Heart left ventricle (tissue), 16 donors: ENCODE measurements around the gene HMSD. TPM values are rescaled to one million over a fixed set of nuclear protein-coding genes. Genes with fewer than 3 reads are reported as not detected.
"Not testable (repeated sequence)": the region's sequence is repeated elsewhere in the genome, so short reads cannot be mapped to it uniquely, and the experiment has no call there.

Source experiments
- ATAC-seq, 4 donors: fragments of 200-7000 bp; cut with Tn5 transposase; one replicate each; pipeline ENCODE4 v1.9.1; 2020 to 2022; ENCODE audit warnings: moderate library complexity in 4 of 4, mild to moderate bottlenecking in 3 of 4, moderate number of reproducible peaks in 1 of 4
- DNase-seq, 5 donors: peaks; one replicate each; pipeline ENCODE4 v3.0.0-alpha.2; 2020
- H3K27ac ChIP-seq, 12 donors: fragments of 200-600 bp; sonication (generic) in 4 of 12; one replicate each; pipeline versions ENCODE4 v1.5.0 to v1.8.0; 2016 to 2022; ENCODE audit warnings: mild to moderate bottlenecking in 2 of 12
- H3K27me3 ChIP-seq, 9 donors: fragments of 200-600 bp; sonication (generic) in 2 of 9; one replicate each; pipeline versions ENCODE4 v1.5.1 to v1.8.0; 2016 to 2022; ENCODE audit warnings: mild to moderate bottlenecking in 3 of 9
- H3K36me3 ChIP-seq, 9 donors: fragments of 200-600 bp; sonication (generic) in 2 of 9; one replicate each; pipeline versions ENCODE4 v1.5.0 to v1.8.0; 2018 to 2022; ENCODE audit warnings: mild to moderate bottlenecking in 2 of 9
- H3K4me1 ChIP-seq, 12 donors: fragments of 200-600 bp; sonication (generic) in 4 of 12; one replicate each; pipeline versions ENCODE4 v1.5.0 to v1.8.0; 2016 to 2022; ENCODE audit warnings: mild to moderate bottlenecking in 3 of 12
- H3K4me3 ChIP-seq, 12 donors: fragments of 200-600 bp; sonication (generic) in 4 of 12; one replicate each; pipeline versions ENCODE4 v1.5.0 to v1.8.0; 2017 to 2022; ENCODE audit warnings: mild to moderate bottlenecking in 9 of 12, moderate library complexity in 4 of 12
- H3K9me3 ChIP-seq, 12 donors: fragments of 200-600 bp; sonication (generic) in 4 of 12; one replicate each; pipeline versions ENCODE4 v1.5.0 to v1.8.0; 2016 to 2022; ENCODE audit warnings: mild to moderate bottlenecking in 1 of 12
- CTCF ChIP-seq, 12 donors: fragments of 200-600 bp; sonication (generic) in 4 of 12; IDR thresholded peaks; one replicate each; pipeline versions ENCODE4 v1.5.0 to v1.8.0; 2018 to 2022; ENCODE audit warnings: antibody characterized with exemption in 12 of 12, mild to moderate bottlenecking in 5 of 12
- POLR2A ChIP-seq, 2 donors: fragments of 450-650 bp; IDR thresholded peaks; one replicate each; pipeline ENCODE4 v1.6.1; 2017; ENCODE audit warnings: antibody characterized with exemption in 2 of 2, mild to moderate bottlenecking in 2 of 2, moderate library complexity in 2 of 2
- WGBS, 4 donors: extraction: QIAGEN DNeasy Blood & Tissue Kit in 2 of 4; methylation state at CpG; one replicate each; pipeline versions ENCODE4 v1.1.5 to v1.1.7; 2013 to 2018; 5-methylcytosine and 5-hydroxymethylcytosine counted together
- intact Hi-C, 10 donors: fragments of 100-400 bp; cut with DNase I; formaldehyde crosslinking; loops; one replicate each; pipeline versions ENCODE4 v1.11.1 to v1.14.2; 2022
- polyA plus RNA-seq, 2 donors: library from polyadenylated mRNA; stranded (reverse); fragments of 200-250 nt; gene quantifications; one replicate each; pipeline ENCODE4 v1.2.3, GENCODE V29; 2013
- total RNA-seq, 9 donors: library from RNA; depleted of rRNA in 2 of 9; stranded (reverse); fragments of >200 nt in 2 of 9; fragmentation: NEBNext Ultra II Directional in 3 of 9; extraction: Animal tissue kit (Norgen Biotek cat#: 25700) in 3 of 9; gene quantifications; one replicate each; pipeline versions ENCODE4 v1.1.0 to v1.2.4, GENCODE V29; 2016 to 2023
- donor health status: ischemic (EF 13 %, LVEDD 7.1; RV severe dilation, severe dysfunction).
- donor health status: healthy with polysubstance abuse.
- donor health status: DM: no; HTN: yes; CAD: no.
- donor health status: DM: no; HTN: no; CAD: no.
- donor health status: ischemic (EF 25% LVEDD 6.9; RV normal size, moderate dysfunction).
- donor health status: ischemic (EF 25% LVEDD 5.7; RV mildly dilated, moderate dysfunction).
- donor health status: healthy.
- donor health status: DM: yes; HTN: yes; CAD: no.
- donor health status: ischemic (EF 35%, LVEDD 5.7; RV mildly dilated, moderate dysfunction).
- donor health status: nonischemic (EF 11% LVEDD 7.7; RV severe dilation, severe dysfunction).
- donor health status: DM: yes; HTN: yes; CAD: no.
- donor health status: PGD.
- donor health status: ischemic (EF 29% LVEDD 5.4; RV normal size, mild dysfunction).
- donor health status: nonischemic (EF 23%, LVEDD 6.1; RV moderate dilation, normal function).

HMSD gene
- total and polyA plus RNA-seq, 11 donors, result 0.33 to 1.3 (median 0.43) TPM; not detected in 8

- Histone ChIP-seq H3K9me3 (no peaks in the 10 kb centered on the region), H3K36me3 (no peaks in the 10 kb centered on the region), H3K4me1 (peaks cover 0 to 7% (median 0%) of the 10 kb centered on the region in 12 donors), H3K27me3 (no peaks in the 10 kb centered on the region), H3K27ac (no peak overlapping the region), H3K4me3 (no peak overlapping the region)
- TF ChIP-seq POLR2A (IDR thresholded peaks at IDR 0.05), result no peak
- TF ChIP-seq CTCF (IDR thresholded peaks at IDR 0.05), result no peak
- intact Hi-C loops, result no loop called here
- 78 to 84% (median 79%) methylated on average over 5 of the region's 5 CpGs for WGBS, 4 donors
- DNase-seq (no peak), ATAC-seq (no peak)
Measured at GRCh38 chr18:63917817-63918216, 31.3 kb upstream of the HMSD start.

GRCh38 chr18:63922049-63922448, 27.1 kb upstream of the HMSD start:
- DNase-seq, result no peak
- Histone ChIP-seq H3K27ac (no peak overlapping the region), H3K9me3 (no peaks in the 10 kb centered on the region), H3K4me3 (no peak overlapping the region), H3K36me3 (no peaks in the 10 kb centered on the region), H3K27me3 (peaks cover 0 to 7% (median 0%) of the 10 kb centered on the region in 9 donors), H3K4me1 (peaks cover 0 to 7% (median 0%) of the 10 kb centered on the region in 12 donors)
- intact Hi-C loops, result no loop called here
- WGBS, 4 donors, result 68 to 79% (median 71%) methylated on average over 2 of the region's 2 CpGs
- TF ChIP-seq POLR2A (IDR thresholded peaks at IDR 0.05) (no peak), CTCF (IDR thresholded peaks at IDR 0.05) (no peak)
- no peak for ATAC-seq

- Histone ChIP-seq H3K36me3 (no peaks in the 10 kb centered on the region), H3K9me3 (no peaks in the 10 kb centered on the region), H3K27me3 (peaks cover 0 to 7% (median 0%) of the 10 kb centered on the region in 9 donors), H3K27ac (no peak overlapping the region), H3K4me3 (no peak overlapping the region), H3K4me1 (no peaks in the 10 kb centered on the region)
- ATAC-seq (no peak), DNase-seq (no peak)
- 71 to 85% (median 76%) methylated on average over 1 of the region's 1 CpG for WGBS, 4 donors
- intact Hi-C loops, result no loop called here
- no peak for TF ChIP-seq POLR2A (IDR thresholded peaks at IDR 0.05)
- no peak for TF ChIP-seq CTCF (IDR thresholded peaks at IDR 0.05)
Measured at GRCh38 chr18:63924551-63924950, 24.6 kb upstream of the HMSD start.

GRCh38 chr18:63928331-63928730, 20.8 kb upstream of the HMSD start:
- no peak overlapping the region for H3K4me3 ChIP-seq
- H3K9me3 ChIP-seq, result no peaks in the 10 kb centered on the region
- DNase-seq (no peak), ATAC-seq (no peak)
- no peaks in the 10 kb centered on the region for H3K4me1 ChIP-seq
- H3K36me3 ChIP-seq, result no peaks in the 10 kb centered on the region
- WGBS, 4 donors, result 68 to 81% (median 75%) methylated on average over 8 of the region's 8 CpGs
- H3K27ac ChIP-seq, result no peak overlapping the region
- peaks cover 0 to 17% (median 0%) of the 10 kb centered on the region in 9 donors for H3K27me3 ChIP-seq
- TF ChIP-seq CTCF (IDR thresholded peaks at IDR 0.05) (no peak), POLR2A (IDR thresholded peaks at IDR 0.05) (no peak)
- intact Hi-C loops, result no loop called here

GRCh38 chr18:63929369-63929768, 19.7 kb upstream of the HMSD start:
- ATAC-seq, intact Hi-C loops: not testable (repeated sequence)

More at GRCh38 chr18:63929369-63929768, 19.7 kb upstream of the HMSD start:
- not testable (repeated sequence) for H3K9me3 ChIP-seq, H3K27ac ChIP-seq, DNase-seq, H3K36me3 ChIP-seq, H3K4me1 ChIP-seq, H3K4me3 ChIP-seq
- H3K27me3 ChIP-seq, result peaks cover 0 to 17% (median 0%) of the 10 kb centered on the region in 9 donors
